VCaP (cell line): Measurements from ENCODE around the gene MRGPRG.

Experiments used
- H3K27ac ChIP-seq: fragments of 450-650 bp; 2 replicates; pipeline ENCODE4 v1.5.1; 2017
- TF ChIP-seq, protein P1 (sequence below): fragments of 450-650 bp; conservative IDR thresholded peaks from 2 replicates; pipeline ENCODE4 v1.5.1; 2017; ENCODE audit warnings: mild to moderate bottlenecking, moderate library complexity

Gene MRGPRG

GRCh38 chr11:3176487-3176886 is 42.1 kb downstream of the MRGPRG start:
- TF ChIP-seq, protein P1, sequence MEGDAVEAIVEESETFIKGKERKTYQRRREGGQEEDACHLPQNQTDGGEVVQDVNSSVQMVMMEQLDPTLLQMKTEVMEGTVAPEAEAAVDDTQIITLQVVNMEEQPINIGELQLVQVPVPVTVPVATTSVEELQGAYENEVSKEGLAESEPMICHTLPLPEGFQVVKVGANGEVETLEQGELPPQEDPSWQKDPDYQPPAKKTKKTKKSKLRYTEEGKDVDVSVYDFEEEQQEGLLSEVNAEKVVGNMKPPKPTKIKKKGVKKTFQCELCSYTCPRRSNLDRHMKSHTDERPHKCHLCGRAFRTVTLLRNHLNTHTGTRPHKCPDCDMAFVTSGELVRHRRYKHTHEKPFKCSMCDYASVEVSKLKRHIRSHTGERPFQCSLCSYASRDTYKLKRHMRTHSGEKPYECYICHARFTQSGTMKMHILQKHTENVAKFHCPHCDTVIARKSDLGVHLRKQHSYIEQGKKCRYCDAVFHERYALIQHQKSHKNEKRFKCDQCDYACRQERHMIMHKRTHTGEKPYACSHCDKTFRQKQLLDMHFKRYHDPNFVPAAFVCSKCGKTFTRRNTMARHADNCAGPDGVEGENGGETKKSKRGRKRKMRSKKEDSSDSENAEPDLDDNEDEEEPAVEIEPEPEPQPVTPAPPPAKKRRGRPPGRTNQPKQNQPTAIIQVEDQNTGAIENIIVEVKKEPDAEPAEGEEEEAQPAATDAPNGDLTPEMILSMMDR: no peak
- no peak overlapping the region for H3K27ac ChIP-seq

DNA sequence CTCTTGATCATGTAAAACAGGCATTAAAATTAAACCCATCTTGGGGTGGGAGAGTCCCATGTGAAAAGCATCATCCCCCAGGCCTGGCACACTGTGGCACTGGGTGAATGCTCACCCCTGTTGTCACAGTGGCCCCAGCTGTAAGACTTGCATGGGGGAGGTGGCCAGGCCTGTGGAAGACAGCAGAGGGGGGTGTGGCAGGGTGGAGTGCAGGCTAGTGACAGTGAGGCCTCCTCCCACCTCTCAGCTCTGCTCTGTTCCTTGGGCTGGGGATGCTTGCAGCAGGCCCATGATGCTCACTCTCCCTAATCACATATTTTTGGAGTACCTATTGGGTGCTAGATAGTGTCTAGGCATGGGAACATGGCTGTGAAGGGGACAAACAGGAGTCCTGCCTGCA is 43.4 kb downstream of the MRGPRG start:
- TF ChIP-seq, protein P1: no peak

GRCh38 chr11:3174387-3174786 is 44.2 kb downstream of the MRGPRG start:
- no peak overlapping the region for H3K27ac ChIP-seq
- TF ChIP-seq, protein P1: no peak

More for the DNA sequence above, 43.4 kb downstream of the MRGPRG start:
- no peak overlapping the region for H3K27ac ChIP-seq

- H3K27ac ChIP-seq: no peak overlapping the region
- TF ChIP-seq, protein P1: no peak
Observed at GRCh38 chr11:3173795-3174194, 44.8 kb downstream of the MRGPRG start.

DNA sequence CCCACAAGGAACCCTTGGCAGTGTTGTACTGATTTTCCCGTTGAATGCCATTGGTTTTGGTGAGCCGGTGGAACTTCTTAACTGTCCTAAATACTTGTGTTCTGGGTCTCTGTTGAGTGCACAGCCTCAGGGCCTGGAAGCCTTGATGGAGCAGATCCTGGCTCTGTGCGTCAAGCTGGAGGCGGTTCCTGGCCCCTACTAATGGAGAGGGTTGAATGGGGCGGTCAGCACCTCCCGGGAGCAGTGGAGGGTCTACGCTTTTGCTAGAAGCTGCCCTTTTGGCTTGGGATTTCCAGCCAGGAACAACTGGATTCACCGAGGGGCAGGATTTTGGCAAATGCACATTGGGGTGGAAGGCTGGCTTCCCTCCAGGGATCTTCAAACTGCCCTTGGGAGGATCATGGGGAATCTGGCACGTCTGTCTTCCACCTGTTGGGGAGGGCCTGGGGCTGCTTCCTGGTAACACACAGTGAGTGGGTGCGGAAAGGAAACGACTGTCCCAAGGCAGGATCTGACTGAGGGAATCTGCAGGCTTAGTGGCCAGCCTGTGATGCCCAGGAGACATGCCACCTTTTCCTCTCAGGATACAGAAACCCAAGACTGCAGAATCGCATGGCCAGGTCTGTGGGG is 46.6 kb downstream of the MRGPRG start:
- no peak overlapping the region for H3K27ac ChIP-seq
- TF ChIP-seq, protein P1: no peak

DNA sequence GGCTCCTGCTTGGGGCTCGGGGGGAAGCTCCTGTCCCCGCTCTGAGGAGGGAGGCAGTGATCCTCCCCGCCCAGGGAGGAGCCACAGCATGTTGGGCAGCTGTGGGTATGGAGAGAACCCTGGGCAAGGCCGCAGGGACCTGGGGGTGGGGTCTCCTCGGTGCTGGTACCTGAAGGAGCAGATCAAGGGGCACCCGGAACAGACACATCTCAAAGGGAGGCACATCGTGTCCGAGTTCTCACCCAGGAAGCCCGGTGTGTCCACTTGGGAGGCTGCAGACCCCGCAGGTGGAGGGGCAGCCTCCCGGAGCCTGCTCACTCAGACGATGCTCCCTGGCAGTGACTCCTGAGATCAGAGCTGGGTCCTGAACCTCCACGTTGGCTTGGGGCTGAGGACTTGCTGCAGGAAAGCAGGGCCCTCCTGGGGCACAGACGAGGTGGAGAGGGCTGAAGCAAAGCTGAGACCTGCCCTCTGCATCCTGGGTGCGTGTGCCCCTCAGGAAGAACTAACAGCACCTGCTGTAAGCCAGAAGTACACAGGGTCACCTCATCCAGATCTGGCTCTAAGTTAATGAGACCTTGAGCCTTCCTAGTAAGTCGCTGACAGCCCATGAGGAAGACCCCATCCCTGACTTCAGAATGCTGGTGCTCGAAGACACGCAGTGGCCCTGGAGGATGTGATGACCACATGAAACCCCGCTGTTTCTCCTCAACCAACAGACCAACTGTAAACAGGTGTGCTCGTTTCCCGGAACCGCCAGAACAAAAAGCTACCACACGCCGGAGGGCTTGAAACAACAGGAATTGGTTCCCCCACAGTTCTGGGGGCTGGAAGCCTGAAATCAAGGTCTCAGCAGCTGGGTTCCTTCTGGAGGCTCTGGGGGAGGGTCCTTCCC is 47.6 kb downstream of the MRGPRG start:
- H3K27ac ChIP-seq: no peak overlapping the region
- TF ChIP-seq, protein P1: no peak

DNA sequence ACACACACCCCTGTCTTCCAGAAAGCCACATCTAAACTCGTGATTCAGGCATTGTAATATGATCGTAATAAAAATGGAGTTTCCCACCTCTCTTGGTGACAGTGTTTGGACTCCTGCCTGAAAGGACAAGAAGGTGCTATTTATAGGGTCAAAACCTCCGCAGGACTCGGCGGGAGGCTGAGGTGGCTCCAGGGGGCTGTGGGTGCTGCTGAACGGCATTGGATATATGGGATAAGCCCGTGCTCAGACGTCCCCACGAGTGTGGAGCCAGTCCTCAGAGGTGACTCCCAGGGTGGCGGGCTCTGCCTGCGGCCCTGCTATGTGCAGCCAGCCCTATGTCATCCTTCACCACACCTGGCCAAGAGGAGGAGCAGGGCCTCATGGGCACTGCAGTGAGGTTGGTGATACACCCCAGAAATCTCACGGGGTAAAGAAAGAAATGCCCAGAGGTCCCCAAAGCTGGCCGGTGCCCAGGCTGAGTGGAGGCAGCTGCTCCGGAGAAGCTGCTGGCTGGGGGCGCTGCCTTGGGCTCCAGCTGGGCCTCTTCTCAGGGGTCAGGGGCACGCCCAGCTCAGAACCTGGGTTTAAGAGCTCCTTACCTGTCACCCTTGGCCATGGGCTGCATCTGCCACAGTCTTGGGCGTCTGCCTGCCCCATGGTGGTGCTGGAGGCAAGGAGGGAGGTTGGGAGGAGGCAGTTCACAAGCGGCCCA is 48.4 kb downstream of the MRGPRG start:
- peak overlapping the region; percentile 42 for H3K27ac ChIP-seq
- TF ChIP-seq, protein P1: no peak
